ENCODE measurements around the gene WBP1.
A peak's percentile ranks its signal among the peaks of the same experiment; 100 is the strongest.

DNA sequence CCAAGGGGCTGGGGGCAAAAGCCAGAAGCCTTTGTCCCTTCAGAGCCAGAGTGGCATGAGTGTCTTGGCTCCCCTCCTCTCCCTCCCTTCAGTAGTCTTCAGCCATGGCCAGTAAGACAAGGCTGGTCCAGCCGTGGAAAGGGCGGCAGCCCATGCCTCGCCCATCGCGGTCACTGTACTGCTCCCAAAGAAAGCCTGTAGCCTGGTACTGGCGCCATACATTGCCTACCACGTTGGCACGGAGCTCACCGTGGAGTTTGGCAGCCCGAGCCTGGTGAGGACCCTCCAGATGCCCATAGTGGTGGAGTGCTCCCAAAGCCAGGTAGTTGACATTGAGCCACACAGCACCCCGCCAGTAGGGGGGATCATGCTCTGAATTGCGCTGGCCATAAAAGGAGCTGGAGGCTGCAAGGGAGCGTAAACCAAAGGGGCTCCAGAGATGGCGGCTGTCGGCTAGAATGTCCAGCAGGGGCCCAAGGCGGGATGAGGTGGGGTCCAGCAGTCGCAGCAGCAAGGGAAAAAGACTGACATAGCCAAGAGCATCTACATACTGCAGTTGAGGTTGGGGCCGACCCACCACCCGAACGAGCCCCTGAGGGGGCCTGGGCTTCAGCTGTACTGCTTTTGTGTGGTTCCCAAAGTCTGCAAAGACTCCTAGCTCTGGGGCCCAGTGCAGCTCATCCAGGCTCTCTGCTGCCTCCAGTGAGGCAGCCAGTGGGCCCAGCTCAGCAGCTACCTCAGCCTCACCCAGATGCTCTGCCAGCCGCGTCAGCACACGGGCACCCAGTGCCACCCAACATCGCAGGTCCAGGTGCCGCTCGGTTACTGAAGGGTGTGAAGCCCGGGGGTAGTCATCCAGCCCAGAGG, 3.2 kb downstream of the WBP1 start:
- TF ChIP-seq, protein P1, sequence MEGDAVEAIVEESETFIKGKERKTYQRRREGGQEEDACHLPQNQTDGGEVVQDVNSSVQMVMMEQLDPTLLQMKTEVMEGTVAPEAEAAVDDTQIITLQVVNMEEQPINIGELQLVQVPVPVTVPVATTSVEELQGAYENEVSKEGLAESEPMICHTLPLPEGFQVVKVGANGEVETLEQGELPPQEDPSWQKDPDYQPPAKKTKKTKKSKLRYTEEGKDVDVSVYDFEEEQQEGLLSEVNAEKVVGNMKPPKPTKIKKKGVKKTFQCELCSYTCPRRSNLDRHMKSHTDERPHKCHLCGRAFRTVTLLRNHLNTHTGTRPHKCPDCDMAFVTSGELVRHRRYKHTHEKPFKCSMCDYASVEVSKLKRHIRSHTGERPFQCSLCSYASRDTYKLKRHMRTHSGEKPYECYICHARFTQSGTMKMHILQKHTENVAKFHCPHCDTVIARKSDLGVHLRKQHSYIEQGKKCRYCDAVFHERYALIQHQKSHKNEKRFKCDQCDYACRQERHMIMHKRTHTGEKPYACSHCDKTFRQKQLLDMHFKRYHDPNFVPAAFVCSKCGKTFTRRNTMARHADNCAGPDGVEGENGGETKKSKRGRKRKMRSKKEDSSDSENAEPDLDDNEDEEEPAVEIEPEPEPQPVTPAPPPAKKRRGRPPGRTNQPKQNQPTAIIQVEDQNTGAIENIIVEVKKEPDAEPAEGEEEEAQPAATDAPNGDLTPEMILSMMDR (conservative IDR thresholded peaks at IDR 0.05; ENCODE audit: low read length), result peak; percentile 67
- TF ChIP-seq EZH2phosphoT487 (IDR thresholded peaks at IDR 0.05; ENCODE audit: borderline replicate concordance, low read depth, low read length), result no peak
